WTC11 (cell line): Measurements from ENCODE around the gene THSD8.

Experiments
- ATF6 ChIP-seq: sonication (generic); formaldehyde crosslinking; IDR thresholded peaks from 2 replicates; pipeline ENCODE4 v1.8.1; 2023; ENCODE audit warnings: mild to moderate bottlenecking, missing genetic modification reagents
- CREM ChIP-seq: sonication (generic); formaldehyde crosslinking; IDR thresholded peaks from 2 replicates; pipeline ENCODE4 v1.8.1; 2022; ENCODE audit warnings: mild to moderate bottlenecking, missing genetic modification reagents, moderate library complexity
- CTCF ChIP-seq: fragments of 200-600 bp; IDR thresholded peaks from 2 replicates; pipeline ENCODE4 v1.8.0; 2022; ENCODE audit warnings: antibody characterized with exemption
- JUN ChIP-seq: sonication (generic); formaldehyde crosslinking; IDR thresholded peaks from 2 replicates; pipeline ENCODE4 v1.8.0; 2023; ENCODE audit warnings: mild to moderate bottlenecking, missing genetic modification reagents
- KAT7 ChIP-seq: sonication (generic); formaldehyde crosslinking; IDR thresholded peaks from 2 replicates; pipeline ENCODE4 v1.8.1; 2023; ENCODE audit warnings: missing genetic modification reagents, mild to moderate bottlenecking, borderline replicate concordance
- NR1H2 ChIP-seq: sonication (generic); formaldehyde crosslinking; IDR thresholded peaks from 2 replicates; pipeline ENCODE4 v1.9.0; 2021; ENCODE audit warnings: mild to moderate bottlenecking, moderate library complexity, missing genetic modification reagents

GRCh38 chr19:12834566-12834943 is 32.7 kb downstream of the THSD8 start, which contains the start of gene RTBDN:
- TF ChIP-seq CTCF (no peak), CREM (CRISPR knock-in tag) (no peak), ATF6 (CRISPR knock-in tag) (no peak), JUN (CRISPR knock-in tag) (no peak), KAT7 (no peak), NR1H2 (CRISPR knock-in tag) (no peak)
